Measurements from ENCODE around the gene PDIA3.
"Not testable (repeated sequence)": the region's sequence is repeated elsewhere in the genome, so short reads cannot be mapped to it uniquely, and the experiment has no call there.

PDIA3 gene

GRCh38 chr15:43808435-43808950 is 62.3 kb downstream of the PDIA3 start:
- H3K27ac ChIP-seq (replicated peaks), result no peak overlapping the region
- no peak for DNase-seq (ENCODE audit: low read depth in 1 of 2, low spot score in 1 of 2)
- no peak for TF ChIP-seq SPI1 (IDR thresholded peaks at IDR 0.05; ENCODE audit: borderline replicate concordance, low read depth)
- no peak for TF ChIP-seq REST (IDR thresholded peaks at IDR 0.05; ENCODE audit: insufficient replicate concordance, low read depth)
- TF ChIP-seq, protein P1, sequence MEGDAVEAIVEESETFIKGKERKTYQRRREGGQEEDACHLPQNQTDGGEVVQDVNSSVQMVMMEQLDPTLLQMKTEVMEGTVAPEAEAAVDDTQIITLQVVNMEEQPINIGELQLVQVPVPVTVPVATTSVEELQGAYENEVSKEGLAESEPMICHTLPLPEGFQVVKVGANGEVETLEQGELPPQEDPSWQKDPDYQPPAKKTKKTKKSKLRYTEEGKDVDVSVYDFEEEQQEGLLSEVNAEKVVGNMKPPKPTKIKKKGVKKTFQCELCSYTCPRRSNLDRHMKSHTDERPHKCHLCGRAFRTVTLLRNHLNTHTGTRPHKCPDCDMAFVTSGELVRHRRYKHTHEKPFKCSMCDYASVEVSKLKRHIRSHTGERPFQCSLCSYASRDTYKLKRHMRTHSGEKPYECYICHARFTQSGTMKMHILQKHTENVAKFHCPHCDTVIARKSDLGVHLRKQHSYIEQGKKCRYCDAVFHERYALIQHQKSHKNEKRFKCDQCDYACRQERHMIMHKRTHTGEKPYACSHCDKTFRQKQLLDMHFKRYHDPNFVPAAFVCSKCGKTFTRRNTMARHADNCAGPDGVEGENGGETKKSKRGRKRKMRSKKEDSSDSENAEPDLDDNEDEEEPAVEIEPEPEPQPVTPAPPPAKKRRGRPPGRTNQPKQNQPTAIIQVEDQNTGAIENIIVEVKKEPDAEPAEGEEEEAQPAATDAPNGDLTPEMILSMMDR (IDR thresholded peaks at IDR 0.05; ENCODE audit: insufficient read depth, low read length), result no peak
- TF ChIP-seq GABPA (IDR thresholded peaks at IDR 0.05; ENCODE audit: low read depth), result no peak
- TF ChIP-seq POLR2AphosphoS5 (IDR thresholded peaks at IDR 0.05; ENCODE audit: low read depth), result no peak
- no peak overlapping the region for H3K4me3 ChIP-seq (replicated peaks; ENCODE audit: insufficient read depth, low read length)
- no peaks in the 10 kb centered on the region for H3K27me3 ChIP-seq (ENCODE audit: insufficient read depth, poor library complexity, severe bottlenecking)

DNA sequence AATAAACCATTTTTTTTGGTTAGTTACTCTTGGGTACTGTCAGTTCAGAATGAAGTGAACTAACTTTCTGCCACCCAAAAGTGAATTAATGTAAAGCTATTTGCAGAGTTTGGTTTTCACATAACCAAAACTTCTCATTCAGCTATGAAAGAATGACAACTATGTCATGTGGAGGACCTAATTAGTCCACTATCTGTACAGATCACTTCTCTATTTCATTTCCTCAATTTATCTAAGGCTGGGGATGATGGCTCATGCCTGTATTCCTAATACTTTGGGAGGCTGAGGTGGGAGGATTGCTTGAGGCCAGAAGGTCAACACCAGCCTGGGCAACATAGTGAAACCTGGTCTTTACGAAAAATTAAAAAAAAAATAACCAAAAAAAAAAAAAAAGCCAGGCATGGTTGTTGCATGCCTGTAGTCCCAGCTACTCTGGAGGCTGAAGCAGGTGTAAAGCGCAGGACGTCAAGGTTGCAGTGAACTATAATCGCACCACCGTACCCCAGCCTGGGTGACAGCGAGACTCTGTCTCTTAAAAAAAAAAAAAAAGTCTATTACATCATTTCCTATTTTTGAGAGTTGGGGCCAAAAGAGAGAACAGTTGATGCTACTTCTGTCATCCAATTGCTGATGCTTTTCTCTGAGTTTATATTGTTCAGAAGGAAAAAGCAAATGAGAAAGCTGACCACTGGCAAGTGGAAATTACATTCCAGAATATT is 62.9 kb downstream of the PDIA3 start:
- TF ChIP-seq POLR2AphosphoS5 (IDR thresholded peaks at IDR 0.05; ENCODE audit: low read depth) (no peak), SPI1 (IDR thresholded peaks at IDR 0.05; ENCODE audit: borderline replicate concordance, low read depth) (peak; percentile 93), GABPA (IDR thresholded peaks at IDR 0.05; ENCODE audit: low read depth) (no peak), REST (IDR thresholded peaks at IDR 0.05; ENCODE audit: insufficient replicate concordance, low read depth) (no peak)
- TF ChIP-seq, protein P1 (IDR thresholded peaks at IDR 0.05; ENCODE audit: insufficient read depth, low read length), result no peak
- no peaks in the 10 kb centered on the region for H3K27me3 ChIP-seq (ENCODE audit: insufficient read depth, poor library complexity, severe bottlenecking)
- H3K4me3 ChIP-seq (replicated peaks; ENCODE audit: insufficient read depth, low read length), result no peak overlapping the region
- DNase-seq (ENCODE audit: low read depth in 1 of 2, low spot score in 1 of 2), result no peak
- H3K27ac ChIP-seq (replicated peaks), result peak overlapping the region; percentile 29

GRCh38 chr15:43815064-43815463 is 68.8 kb downstream of the PDIA3 start:
- H3K27ac ChIP-seq (replicated peaks), result not testable (repeated sequence)

DNA sequence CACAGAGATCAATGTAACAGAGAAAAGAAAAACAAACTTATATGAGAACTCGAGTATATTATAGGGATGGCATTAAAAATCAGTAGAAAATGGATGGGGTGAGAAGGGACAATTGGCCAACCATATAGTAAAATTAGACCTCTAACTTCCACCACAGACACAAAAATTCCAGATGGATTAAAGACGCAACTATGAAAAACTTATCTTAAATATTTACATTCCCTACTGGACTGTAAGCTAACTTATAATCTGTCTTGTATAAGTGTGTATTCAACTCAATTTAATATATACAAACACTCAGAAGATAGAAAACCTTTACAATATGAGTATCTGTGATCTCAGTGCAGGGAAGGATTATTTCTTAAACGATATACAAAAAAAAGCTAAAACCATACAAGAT is 75.3 kb downstream of the PDIA3 start:
- Histone ChIP-seq H3K27ac (replicated peaks) (no peak overlapping the region), H3K27me3 (ENCODE audit: insufficient read depth, poor library complexity, severe bottlenecking) (no peaks in the 10 kb centered on the region), H3K4me3 (replicated peaks; ENCODE audit: insufficient read depth, low read length) (no peak overlapping the region)
- no peak for DNase-seq (ENCODE audit: low read depth in 1 of 2, low spot score in 1 of 2)
- TF ChIP-seq, protein P1 (IDR thresholded peaks at IDR 0.05; ENCODE audit: insufficient read depth, low read length), result no peak
- TF ChIP-seq SPI1 (IDR thresholded peaks at IDR 0.05; ENCODE audit: borderline replicate concordance, low read depth) (no peak), POLR2AphosphoS5 (IDR thresholded peaks at IDR 0.05; ENCODE audit: low read depth) (no peak), REST (IDR thresholded peaks at IDR 0.05; ENCODE audit: insufficient replicate concordance, low read depth) (no peak), GABPA (IDR thresholded peaks at IDR 0.05; ENCODE audit: low read depth) (no peak)

More at GRCh38 chr15:43815064-43815463, 68.8 kb downstream of the PDIA3 start:
- not testable (repeated sequence) for DNase-seq (ENCODE audit: low read depth in 1 of 2, low spot score in 1 of 2); H3K27me3 ChIP-seq (ENCODE audit: insufficient read depth, poor library complexity, severe bottlenecking); H3K4me3 ChIP-seq (replicated peaks; ENCODE audit: insufficient read depth, low read length)

Data from HL-60 (cell line).